HG03097 (cell line): ENCODE data around the gene GHRL.
"Not testable (repeated sequence)": the region's sequence is repeated elsewhere in the genome, so short reads cannot be mapped to it uniquely, and the experiment has no call there.

Experiments
- ATAC-seq: cut with Tn5 transposase; IDR thresholded peaks from one replicate; pipeline ENCODE4 v1.9.1; 2021; ENCODE audit not compliant: unreplicated experiment, low FRiP score

The GHRL gene

GRCh38 chr3:10300087-10300486 lies 7.3 kb upstream of the GHRL start:
- peak; percentile 6 for ATAC-seq

DNA sequence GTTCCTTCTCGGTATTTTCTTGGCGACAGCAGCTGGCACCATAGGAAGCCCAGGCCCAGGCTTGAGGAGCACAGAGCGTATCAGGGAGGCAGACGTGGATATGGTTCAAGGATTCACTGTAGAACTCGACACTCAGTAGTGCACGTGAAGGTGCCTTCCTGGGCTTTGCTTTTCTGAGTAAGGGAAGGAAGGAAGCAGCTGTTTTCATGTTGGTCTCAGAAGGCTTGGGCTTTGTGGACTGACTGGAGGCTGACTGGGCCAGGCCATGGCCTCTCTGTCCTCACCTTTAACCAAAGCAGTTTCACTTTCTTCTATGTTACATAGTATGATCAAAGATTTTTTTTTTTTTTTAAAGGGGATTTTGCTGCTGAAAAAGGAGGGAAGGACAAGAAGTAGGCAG lies 6.9 kb upstream of the GHRL start:
- ATAC-seq = peak; percentile 69

DNA sequence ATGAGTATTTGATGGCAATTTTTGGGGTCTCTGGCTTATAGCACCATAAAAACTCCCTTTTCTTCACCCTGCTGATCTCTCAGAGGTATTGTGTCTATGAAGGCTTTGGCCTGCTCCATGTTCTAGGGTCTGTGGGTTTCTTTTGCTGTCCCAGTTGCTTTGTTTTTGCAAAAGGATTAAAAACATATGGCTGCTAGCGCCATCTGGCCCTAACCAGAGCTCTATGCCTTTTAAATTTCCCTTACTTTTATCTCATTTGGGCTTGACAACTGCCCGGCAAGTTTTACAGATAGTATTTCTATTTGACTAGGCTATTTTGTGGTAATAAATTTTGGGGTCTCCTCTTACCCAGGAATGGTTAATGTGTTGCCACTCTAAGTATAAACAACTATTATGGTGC lies 6.4 kb upstream of the GHRL start:
- ATAC-seq = no peak

DNA sequence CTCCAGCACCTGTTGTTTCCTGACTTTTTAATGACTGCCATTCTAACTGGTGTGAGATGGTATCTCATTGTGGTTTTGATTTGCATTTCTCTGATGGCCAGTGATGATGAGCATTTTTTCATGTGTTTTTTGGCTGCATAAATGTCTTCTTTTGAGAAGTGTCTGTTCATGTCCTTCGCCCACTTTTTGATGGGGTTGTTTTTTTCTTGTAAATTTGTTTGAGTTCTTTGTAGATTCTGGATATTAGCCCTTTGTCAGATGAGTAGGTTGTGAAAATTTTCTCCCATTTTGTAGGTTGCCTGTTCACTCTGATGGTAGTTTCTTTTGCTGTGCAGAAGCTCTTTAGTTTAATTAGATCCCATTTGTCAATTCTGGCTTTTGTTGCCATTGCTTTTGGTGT lies 5.3 kb upstream of the GHRL start:
- ATAC-seq = not testable (repeated sequence)

- no peak for ATAC-seq
These were observed 1.4 kb upstream of the GHRL start for GRCh38 chr3:10294030-10294586.

DNA sequence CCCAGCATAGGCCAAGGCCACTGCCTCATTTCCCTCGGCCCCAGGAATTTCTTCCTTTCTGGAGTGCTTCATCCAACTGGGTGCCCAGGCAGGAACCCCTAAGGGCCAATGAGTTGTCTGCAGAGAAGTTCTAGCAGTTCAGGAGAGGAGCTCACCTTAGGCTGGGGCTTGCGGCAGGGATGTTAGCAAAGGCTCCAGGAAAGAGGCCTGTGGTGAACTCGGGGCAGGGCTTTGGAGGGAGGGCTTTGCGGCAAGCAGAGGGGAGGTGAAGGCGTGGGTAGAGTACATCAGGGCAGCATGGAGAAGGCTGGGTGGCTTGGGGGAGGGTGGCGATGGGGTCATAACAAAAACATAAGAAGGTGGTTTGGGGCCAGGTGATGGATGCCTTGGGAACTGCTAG lies 1.1 kb downstream of the GHRL start:
- no peak for ATAC-seq

- no peak for ATAC-seq
These were observed 2.1 kb downstream of the GHRL start for GRCh38 chr3:10290481-10291176.

- no peak for ATAC-seq
These were observed 2.9 kb downstream of the GHRL start for GRCh38 chr3:10289787-10290355.

- no peak for ATAC-seq
These were observed 3.7 kb downstream of the GHRL start for GRCh38 chr3:10289077-10289476.

DNA sequence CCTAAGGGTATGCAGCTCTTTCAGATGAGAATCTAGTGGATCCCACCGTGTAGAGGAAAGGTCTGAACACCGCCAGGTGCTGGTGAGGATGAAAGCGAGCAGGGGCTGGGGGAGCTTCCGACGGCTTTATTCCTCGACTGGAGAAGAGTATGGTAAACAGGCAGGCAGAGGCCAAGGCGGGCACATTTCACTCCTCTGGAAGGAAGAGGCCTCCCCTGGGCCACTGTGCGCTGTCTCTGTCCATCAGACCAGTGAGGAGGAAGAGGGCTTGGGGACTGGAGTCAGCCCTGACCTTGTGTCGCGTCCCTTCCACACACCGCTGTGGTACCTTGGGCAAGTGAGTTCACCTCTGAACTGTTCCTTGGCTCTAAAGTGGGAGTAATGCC lies 4.2 kb downstream of the GHRL start:
- no peak for ATAC-seq

GRCh38 chr3:10287936-10288574 lies 4.7 kb downstream of the GHRL start:
- no peak for ATAC-seq

- no peak for ATAC-seq
These were observed 6.0 kb downstream of the GHRL start for GRCh38 chr3:10286596-10287295.

DNA sequence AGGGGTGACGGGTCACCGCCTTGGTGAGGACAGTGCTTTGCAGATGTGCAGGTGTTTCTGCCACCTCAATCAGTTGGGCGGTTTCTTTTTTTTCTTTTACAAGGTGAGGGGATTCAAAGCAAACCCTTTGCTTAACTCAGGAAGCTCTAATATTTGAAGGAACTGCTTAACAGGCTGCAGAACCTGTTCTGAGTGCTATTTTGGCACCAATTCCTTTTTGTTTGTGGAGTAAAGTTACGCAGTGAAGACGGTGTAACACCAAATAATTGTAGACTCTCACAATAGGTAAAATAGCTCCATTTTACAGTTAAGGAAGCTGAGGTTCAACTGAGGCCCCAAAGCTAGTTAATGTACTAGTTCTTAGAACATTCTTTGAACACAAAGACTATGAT lies 6.6 kb downstream of the GHRL start:
- ATAC-seq = no peak

DNA sequence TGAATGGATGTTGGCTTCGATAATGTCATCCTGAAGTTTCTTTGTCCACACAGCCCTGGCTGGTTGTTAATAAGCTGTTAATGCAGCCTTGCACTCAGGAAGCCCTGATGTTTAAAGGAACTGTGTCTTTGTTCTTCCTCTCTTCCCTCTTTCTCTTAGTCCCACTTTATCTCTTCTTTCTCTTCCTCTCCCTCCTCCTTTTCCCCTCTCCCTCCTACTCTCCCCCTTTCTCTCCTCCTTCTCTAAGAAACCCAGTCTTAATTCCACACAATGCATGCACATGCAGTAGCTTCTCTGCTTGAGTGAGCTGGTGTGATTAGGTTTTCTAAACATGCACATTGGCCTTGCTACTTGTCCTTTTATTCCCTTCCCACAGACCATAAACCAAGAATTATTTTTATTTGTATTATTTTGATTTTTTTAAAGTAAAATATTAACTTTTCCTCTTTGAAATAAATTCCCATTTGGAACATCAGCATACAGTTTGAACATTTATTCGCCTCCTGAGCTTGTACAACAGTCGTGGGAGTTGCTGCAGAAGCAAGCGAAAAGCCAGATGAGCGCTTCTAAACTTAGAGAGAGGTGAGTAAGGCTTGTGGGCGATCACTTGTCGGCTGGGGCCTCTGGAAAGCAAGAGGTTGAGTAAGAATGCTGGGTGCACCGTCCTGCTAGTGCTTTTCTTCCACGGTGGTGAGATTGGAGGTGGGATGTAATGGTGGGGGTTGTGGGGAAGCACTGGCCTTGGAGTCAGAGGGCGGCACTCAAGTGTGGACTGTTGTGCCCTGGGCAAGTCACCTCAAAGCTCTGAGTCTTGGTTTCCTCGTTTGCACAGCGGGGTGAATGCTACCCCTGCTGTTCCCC lies 7.2 kb downstream of the GHRL start:
- ATAC-seq = no peak

- no peak for ATAC-seq
These were observed 8.3 kb downstream of the GHRL start for GRCh38 chr3:10284496-10284895.

DNA sequence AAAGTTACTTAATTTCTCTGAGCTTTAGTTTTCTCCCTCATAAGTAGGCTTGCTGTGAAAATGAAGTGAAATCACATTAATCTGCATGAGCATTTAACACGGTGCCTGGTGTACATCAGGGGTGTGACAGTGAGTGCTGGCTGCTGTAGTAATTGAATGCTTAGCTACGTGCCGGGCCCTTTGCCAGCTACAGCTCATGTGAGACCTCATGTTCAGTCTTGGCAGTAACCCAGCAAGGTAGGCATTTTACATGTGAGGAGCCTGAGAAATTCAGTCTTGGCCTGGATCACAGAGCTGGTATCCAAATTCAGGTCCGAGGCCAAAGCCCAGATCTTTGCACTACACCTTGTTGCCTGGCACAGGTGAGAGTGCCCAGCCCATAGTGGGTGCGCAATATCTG lies 9.1 kb downstream of the GHRL start:
- no peak for ATAC-seq

DNA sequence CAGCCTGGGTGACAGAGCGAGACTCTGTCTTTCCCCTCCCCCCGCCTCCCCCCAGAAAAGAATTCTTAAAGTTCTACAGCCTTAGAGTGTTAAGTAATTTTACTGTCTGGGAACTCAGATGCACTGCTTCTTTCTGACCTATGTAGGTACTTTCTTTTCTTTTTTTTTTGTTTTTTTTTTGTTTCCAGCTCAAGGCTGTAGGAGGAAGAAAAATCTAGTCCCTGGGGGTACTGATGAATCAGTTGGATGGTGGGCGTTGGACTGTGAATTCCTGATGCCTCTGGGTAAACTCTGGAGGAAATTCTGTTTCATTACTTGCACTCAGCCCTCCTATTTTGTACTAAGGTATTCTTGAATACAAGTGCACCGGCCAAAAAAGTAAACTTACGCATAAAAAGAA lies 10.8 kb downstream of the GHRL start:
- no peak for ATAC-seq

DNA sequence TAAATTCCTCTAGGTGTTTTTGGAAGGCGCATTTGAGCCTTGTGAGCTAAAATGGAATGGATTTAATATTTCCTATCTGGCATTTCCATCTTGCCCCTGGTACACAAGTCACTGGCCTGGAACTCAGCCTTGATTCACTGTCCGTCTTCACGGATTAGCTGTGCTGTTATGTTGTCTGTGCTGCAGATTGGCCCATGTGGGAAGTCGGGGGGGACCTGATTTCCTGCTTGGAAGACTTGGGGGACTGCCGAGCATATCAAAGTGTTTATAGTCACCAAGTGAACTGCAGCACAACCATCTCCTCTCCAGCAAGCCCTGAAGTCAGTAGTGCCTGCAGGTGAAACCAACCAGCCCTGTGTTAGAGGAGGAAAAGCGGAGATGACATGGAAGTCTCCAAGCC lies 12.2 kb downstream of the GHRL start:
- no peak for ATAC-seq

DNA sequence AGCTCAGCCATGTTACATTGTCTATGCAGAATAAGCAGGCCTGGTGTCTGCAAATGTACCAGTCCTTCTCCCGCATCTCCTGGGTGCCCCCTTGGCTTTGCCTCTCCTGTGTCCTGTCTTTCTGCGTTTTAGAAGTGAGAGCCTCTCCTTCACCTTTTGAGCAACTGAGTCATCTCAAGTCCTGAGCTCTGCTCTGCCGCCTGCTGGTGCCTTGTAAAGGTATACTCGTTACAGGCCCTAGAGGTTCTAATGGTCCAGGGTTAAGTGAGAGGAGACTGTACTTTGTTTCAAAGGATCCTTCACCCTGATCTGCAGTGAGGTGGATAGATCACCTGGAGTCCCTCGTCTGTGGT lies 12.6 kb downstream of the GHRL start:
- ATAC-seq = no peak

DNA sequence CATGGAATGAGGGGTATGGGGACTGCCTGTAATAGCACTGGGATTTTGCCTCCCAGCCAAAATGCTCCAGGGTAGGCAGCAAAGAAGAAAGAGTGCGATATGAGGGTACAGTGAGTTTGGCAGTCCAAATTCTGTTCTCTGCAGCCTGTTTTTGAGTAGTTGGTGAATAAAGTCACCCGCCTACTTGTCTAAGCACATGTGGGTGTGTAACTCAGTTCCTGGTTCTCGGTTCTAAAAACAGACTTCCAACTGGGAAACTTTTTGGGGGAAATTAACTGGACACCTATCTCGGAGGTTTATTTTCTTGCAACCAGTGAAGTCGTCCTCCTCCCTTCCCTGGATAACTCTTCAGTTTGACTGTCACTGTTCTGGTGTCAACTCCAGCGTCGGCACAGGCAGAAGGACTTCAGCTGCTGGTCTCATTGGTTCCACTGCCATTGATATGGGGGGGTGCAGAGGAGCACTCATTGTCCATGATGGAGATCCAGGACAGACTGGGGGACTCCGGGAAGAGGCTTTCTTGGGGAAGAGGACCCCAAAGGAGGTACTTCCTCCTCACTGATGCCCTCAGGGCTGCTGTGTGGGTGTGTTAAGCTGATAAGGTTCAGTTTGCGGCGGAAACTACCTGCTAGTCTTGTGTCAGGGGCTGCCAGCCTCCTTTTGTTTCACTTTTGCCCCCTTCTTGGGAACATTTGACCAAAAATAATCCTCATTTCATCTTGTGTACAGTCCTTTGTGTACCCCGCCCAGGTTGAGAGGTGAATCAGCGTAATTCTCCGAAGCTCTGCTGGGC lies 13.2 kb downstream of the GHRL start:
- ATAC-seq = no peak
